HG03103 (cell line): ENCODE data around the gene NLN.
"Not testable (repeated sequence)": the region's sequence is repeated elsewhere in the genome, so short reads cannot be mapped to it uniquely, and the experiment has no call there.

Experiments used
- ATAC-seq: cut with Tn5 transposase; IDR thresholded peaks from one replicate; pipeline ENCODE4 v1.9.1; 2021; ENCODE audit warnings: low read depth; ENCODE audit not compliant: unreplicated experiment

NLN gene

DNA sequence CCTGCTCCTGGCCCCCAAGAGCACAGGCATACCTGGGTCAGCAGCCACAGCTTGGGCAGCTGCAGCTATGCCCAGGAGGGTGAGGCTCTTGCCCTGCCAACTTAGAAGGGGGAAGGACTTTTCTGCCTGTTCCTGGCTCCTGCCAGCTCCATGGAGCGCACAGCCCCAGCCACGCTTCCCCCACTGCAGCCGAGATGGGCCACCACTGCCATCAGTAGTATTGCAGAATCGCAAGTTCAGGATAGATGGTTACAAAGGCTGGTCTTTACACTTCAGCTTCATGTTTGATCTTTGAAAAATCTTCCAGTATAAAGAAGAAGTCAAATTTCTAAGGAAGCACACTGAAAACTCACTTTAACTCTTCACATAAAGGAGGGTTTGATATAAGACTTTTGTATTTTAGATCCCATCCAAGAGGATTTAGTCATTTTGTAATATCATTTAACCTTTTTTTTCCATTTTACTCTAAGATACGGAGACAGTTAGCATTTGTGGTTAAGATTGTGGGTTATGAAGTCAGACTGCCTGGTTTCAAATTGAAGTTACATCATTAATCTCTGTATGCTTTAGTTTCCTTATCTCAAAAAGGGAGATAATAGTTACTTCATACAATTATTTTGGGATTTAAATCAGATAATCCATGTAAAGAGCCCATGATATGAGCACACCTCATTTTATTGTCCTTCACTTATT lies 81.8 kb downstream of the NLN start:
- no peak for ATAC-seq

DNA sequence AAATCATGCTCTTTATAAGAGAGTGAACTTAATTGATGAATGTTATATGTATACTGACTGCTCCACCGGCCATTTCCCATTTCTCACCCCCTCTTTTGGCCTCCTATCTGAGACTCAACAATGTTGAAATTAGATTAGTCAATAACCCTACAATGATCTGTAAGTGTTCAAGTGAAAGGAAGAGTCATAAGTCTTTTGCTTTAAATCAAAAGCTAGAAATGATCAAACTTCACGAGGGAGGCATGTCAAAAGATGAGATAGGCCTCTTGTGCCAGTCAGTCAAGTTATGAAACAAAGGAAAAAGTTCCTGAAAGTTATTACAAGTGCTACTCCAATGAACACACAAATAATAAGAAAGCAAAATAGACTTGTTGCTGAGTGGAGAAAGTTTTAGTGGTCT lies 83.1 kb downstream of the NLN start:
- no peak for ATAC-seq

DNA sequence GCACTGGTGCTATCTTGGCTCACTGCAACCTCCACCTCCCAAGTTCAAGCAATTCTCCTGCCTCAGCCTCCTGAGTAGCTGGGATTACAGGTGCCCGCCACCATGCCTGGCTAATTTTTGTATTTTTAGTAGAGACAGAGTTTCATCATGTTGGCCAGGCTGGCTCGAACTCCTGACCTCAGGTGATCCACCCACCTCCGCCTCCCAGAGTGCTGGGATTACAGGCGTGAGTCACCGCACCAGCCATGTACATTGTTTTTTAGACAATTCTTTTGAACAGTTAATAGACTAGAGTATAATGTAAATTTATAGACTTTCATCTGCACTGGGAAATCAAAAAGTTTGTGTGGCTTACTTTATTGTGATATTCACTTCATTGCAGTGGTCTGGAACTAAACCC lies 85.5 kb downstream of the NLN start:
- not testable (repeated sequence) for ATAC-seq

GRCh38 chr5:65808251-65808741 lies 86.3 kb downstream of the NLN start:
- no peak for ATAC-seq

GRCh38 chr5:65808818-65809217 lies 86.8 kb downstream of the NLN start:
- ATAC-seq: no peak

DNA sequence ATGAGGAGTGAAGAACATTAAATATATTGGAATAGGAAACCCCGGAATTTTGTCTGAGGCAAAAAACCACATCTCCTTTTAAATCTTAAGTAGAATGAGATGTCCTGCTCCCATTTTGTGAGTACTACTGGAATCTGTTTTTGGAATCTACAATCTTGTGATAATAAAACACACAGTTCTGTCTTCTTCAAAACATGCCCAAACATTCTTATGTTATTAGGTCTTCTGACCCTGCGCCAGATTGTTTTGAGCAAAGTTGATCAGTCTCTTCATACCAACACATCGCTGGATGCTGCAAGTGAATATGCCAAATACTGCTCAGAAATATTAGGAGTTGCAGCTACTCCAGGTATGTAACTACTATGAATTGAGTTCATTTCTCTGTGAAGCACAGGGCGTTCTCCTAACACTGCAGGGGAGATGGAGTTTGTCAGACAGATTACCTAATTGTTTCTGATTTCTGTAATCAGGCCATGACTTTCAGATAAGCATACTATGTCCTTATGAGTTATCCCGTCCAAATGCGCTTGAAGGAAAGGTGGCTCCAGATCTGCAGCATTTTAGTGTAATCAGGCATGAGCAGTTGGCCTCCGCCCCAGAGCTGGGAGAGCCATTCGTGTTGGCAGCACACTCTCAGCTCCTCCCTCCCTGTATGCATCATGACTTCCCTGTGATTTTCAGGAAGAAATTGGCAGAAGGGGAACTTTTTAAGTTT lies 88.0 kb downstream of the NLN start:
- ATAC-seq: no peak

DNA sequence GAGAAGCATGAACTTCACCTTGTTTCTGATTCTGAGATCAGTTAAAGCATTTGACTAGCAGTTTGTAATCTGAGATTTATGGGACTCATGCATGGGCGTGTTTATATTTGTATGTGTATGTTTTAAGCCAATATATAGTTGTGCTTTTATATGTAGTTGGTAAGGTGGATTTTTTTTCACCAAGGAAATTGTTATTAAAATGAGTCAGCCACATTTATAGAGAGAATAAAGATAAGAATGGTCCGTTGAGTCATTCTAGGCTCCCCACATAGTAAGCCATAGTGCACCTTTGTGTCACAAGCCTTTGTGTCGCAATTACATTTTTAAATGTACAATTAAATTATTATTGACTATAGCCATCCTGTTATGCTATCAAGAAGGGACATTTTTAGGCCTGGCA lies 89.0 kb downstream of the NLN start:
- no peak for ATAC-seq

GRCh38 chr5:65811885-65812284 lies 89.9 kb downstream of the NLN start:
- ATAC-seq: no peak

- ATAC-seq: no peak
Observed at GRCh38 chr5:65812648-65813047, 90.6 kb downstream of the NLN start.

DNA sequence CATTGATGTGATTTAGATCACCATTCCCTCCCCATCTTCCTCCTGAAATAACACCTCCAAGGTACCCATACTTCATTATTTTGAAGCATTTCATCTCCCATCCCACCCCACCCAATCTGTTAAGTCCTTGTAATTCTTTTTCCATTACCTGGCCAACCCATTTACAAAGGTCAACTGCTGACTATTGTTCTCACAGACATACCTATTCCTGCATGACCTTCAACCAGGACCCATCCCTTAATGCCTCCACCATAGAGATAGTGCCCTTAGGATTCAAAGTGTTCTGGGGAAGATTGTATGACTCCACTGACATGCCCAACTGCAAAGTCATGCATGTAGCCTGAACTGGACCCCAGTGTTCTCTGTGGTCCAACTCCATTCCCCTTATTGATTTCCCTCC lies 91.2 kb downstream of the NLN start:
- ATAC-seq: no peak

DNA sequence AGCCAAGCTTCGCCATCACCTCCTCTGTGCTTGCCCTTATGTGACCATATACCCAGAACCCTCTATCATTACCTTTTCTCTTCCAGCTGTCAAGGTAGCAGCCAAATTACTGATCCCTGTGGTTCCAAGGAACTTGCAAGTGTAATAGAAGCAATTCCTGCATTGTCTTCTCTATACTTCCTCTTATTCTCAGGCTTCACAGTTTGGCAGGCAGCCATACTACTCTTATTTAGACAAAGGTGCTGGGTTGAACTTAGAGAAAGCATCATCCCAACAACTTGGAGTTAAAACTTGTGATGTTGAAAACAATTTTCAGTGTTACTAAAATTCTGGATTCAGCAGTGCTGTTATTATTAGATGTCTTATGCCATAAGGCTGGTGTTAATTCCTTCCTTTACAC lies 93.2 kb downstream of the NLN start:
- no peak for ATAC-seq

DNA sequence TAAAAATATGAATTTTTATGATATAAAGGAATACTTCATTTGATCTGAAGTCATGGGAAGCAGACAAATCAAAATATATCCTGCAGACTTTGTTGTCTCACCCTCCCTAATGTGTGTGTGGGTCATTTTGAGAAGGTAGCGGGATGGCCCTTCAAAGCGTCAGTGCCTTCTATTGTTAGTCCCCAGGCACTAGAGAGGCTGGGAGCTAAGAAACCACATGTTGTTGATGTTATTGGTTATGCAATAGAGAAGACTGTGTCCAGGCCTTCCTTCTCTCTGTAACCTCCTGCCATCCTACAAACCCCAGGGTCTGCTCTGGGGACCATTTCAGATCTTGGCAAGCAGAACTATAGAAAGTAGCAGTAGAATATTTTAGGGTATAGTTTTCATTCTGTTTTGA lies 94.7 kb downstream of the NLN start:
- no peak for ATAC-seq

DNA sequence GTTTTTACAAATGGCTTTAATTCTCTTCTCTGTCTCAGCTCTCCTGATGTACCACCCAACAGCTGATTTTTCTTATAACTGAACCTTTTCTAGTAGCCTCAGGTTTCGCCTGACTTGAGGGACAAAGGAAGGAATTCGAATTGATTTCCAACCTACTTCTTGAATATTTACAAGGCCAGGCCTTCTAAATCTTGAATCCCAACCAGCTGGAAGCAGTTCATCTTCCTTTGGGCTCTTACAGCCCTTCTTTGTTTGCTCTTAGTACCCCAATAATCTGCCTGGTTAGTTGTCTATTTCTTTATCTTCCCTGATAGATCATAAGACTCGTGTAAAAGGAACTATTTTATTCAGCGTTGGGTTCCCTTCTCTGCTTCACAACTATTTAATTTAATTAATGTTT lies 95.9 kb downstream of the NLN start:
- no peak for ATAC-seq

DNA sequence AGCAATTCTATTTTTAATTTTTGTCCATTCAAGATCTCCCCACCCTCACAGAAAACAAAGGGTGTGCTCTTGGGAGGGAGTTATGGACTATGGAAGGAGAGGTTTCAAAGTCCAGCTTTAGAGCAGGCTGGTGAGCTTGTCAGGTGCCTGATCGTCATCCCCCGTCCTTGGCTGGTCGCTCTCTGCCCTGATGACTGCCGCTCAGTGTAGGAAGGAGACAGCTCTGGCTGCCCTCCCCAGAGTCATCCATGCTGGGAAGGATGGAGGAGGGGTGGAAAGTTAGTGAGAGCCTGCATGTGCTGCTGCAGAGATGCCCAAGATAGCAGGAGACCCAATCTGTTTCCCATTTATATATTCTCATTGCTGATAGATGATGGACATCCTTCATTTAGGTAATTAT lies 96.6 kb downstream of the NLN start:
- no peak for ATAC-seq

GRCh38 chr5:65819215-65819904 lies 97.4 kb downstream of the NLN start:
- ATAC-seq: no peak

DNA sequence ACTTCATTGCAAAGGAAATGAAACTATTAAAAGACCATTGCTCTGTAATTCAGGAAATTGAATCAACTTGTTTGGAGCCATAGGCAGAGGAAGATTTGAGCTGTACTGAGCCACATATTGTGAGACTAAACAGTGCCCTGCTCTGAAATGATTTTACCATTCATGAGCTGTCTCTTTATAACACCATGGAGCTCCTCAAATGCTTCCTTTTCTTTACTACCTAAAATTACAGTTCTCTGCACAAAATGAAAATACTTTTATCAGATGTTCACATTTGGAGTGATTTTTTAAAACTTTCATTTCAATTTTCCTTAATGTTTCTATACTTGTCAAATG lies 97.9 kb downstream of the NLN start:
- ATAC-seq: no peak

- ATAC-seq: no peak
Observed at GRCh38 chr5:65820373-65820772, 98.4 kb downstream of the NLN start.

- no peak for ATAC-seq
Observed at GRCh38 chr5:65821966-65822365, 100.0 kb downstream of the NLN start.

- no peak for ATAC-seq
Observed at GRCh38 chr5:65822710-65823109, 100.7 kb downstream of the NLN start.

DNA sequence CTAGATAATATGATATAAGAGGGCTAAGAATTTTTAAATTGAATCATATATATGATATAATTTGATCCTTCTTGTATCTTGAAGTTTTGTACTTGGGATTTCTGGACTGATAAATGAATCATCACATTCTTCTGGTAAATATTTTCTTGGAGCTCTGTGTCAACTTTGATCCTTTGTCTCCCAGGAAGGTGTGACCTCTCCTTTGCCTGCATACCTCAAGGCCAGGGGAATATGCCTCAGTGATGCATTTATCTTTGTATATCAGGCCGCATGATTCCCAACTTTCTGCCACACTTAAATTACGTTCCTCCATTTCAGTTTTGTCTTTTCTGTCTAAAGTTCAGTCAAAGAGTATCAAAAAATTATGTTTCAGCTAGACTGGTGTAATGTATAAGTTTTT lies 101.2 kb downstream of the NLN start:
- ATAC-seq: no peak

DNA sequence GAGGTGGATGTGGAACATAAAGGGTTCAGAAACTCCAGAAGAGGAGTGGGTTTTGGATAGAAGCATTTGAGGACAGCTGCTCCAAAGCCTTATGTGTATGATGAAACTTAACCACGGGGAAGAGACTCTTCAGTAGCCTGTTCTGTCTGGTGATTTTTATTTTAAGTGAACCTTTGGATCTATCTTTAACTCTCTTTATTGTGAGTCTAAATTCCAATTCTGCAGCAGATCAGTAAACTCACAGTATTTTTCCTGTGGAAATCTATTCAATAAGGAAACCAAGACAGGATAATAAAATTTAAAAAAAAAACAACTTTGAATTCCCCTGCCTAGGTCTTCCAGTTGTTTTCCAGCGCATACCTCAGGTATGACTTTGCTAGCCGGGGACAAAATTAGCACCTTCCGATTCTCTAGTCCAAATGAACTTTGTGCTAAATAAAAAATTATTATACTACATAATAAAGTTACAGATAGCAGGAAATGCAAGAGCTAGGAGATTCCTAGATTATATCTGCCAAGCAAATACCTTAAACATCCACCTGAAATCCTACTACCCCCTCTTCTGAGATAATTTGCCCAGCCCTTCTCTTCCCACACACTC lies 101.9 kb downstream of the NLN start:
- ATAC-seq: no peak
